22Rv1 (cell line): ENCODE data around the gene TRIP11.

Source experiments
- CTCF ChIP-seq: fragments of 450-650 bp; IDR thresholded peaks from 2 replicates; pipeline ENCODE4 v1.5.1; 2017; ENCODE audit warnings: mild to moderate bottlenecking
- ZFX ChIP-seq: fragments of 450-650 bp; IDR thresholded peaks from 2 replicates; pipeline ENCODE4 v1.6.1; 2017; ENCODE audit warnings: antibody characterized with exemption, borderline replicate concordance

- TF ChIP-seq CTCF (no peak), ZFX (no peak)
These were observed 108.3 kb downstream of the TRIP11 start for GRCh38 chr14:91931478-91932088.
